HEK293T (cell line): ENCODE results near the gene DCANP1.

Source experiments
- ARNT ChIP-seq: fragments of 450-650 bp; IDR thresholded peaks from 2 replicates; pipeline ENCODE4 v1.6.1; 2017; ENCODE audit warnings: mild to moderate bottlenecking
- FOXA1 ChIP-seq: fragments of 450-650 bp; IDR thresholded peaks from 2 replicates; pipeline ENCODE4 v1.6.1; 2016; ENCODE audit warnings: mild to moderate bottlenecking
- FOXK2 ChIP-seq: fragments of 450-650 bp; IDR thresholded peaks from 2 replicates; pipeline ENCODE4 v1.6.1; 2016; ENCODE audit warnings: mild to moderate bottlenecking
- FOXM1 ChIP-seq: fragments of 450-650 bp; IDR thresholded peaks from 2 replicates; pipeline ENCODE4 v1.6.1; 2017; ENCODE audit warnings: mild to moderate bottlenecking, borderline replicate concordance
- L3MBTL2 ChIP-seq: fragments of 450-650 bp; conservative IDR thresholded peaks from 2 replicates; pipeline ENCODE4 v1.6.1; 2016; ENCODE audit warnings: mild to moderate bottlenecking
- NFRKB ChIP-seq: fragments of 450-650 bp; IDR thresholded peaks from 2 replicates; pipeline ENCODE4 v1.6.1; 2016; ENCODE audit warnings: mild to moderate bottlenecking, moderate library complexity
- SUZ12 ChIP-seq: fragments of 450-650 bp; IDR thresholded peaks from 2 replicates; pipeline ENCODE4 v1.6.1; 2016; ENCODE audit warnings: mild to moderate bottlenecking

DNA sequence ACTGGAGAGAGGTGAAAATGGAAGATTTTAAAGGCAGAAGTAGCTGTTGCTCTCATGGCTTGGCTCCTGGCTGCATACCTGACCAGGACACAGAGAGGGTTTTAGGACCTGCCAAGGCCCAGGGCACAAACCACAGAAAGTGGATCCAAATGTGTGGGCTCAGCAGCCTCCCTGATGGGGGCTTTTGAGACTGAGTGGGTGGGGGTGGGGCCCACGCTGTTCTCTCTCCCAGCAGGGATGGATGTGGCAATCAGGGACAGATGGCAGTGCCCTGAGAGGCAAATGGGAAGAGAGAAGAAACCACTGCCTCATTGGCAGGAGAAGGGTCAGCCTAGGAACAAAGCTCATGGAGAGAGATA is 39.9 kb upstream of the DCANP1 start:
- no peak for TF ChIP-seq FOXA1
- TF ChIP-seq FOXM1 = no peak
- TF ChIP-seq NFRKB = no peak
- TF ChIP-seq ARNT = no peak
- TF ChIP-seq SUZ12 = no peak
- TF ChIP-seq FOXK2 = no peak
- no peak for TF ChIP-seq L3MBTL2
